Neural progenitor cell (in vitro differentiated cells): ENCODE results near the gene SH3D21. TPM values are rescaled to one million over a fixed set of nuclear protein-coding genes. Genes with fewer than 3 reads are reported as not detected.

ENCODE experiments used
- DNase-seq: peaks from one replicate; pipeline ENCODE4 v3.0.0-alpha.2; 2016; ENCODE audit warnings: low spot score
- H2AFZ ChIP-seq: fragments of 200-600 bp; sonication (generic); replicated peaks from 2 replicates; pipeline ENCODE4 v1.6.1; 2016; ENCODE audit warnings: antibody characterized with exemption
- H3F3A ChIP-seq: fragments of 200-600 bp; sonication (generic); 2 replicates; pipeline ENCODE4 v1.6.1; 2016; ENCODE audit warnings: antibody characterized with exemption, low read depth
- H3K27ac ChIP-seq: fragments of 200-600 bp; sonication (generic); 2 replicates; pipeline ENCODE4 v1.5.1; 2016; ENCODE audit warnings: mild to moderate bottlenecking
- H3K27me3 ChIP-seq: fragments of 200-600 bp; sonication (generic); 2 replicates; pipeline ENCODE4 v1.6.1; 2016; ENCODE audit warnings: mild to moderate bottlenecking, moderate library complexity
- H3K36me3 ChIP-seq: fragments of 200-600 bp; sonication (generic); 2 replicates; pipeline ENCODE4 v1.5.1; 2016
- H3K4me1 ChIP-seq: fragments of 200-600 bp; sonication (generic); 2 replicates; pipeline ENCODE4 v1.6.1; 2016; ENCODE audit warnings: mixed run types
- H3K4me2 ChIP-seq: fragments of 200-600 bp; sonication (generic); 2 replicates; pipeline ENCODE4 v1.6.1; 2016
- H3K4me3 ChIP-seq: fragments of 200-600 bp; sonication (generic); 2 replicates; pipeline ENCODE4 v1.5.1; 2016
- H3K79me2 ChIP-seq: fragments of 200-600 bp; sonication (generic); 2 replicates; pipeline ENCODE4 v1.6.1; 2016; ENCODE audit warnings: low read depth
- H3K9ac ChIP-seq: fragments of 200-600 bp; sonication (generic); 2 replicates; pipeline ENCODE4 v1.6.1; 2016
- H3K9me3 ChIP-seq: fragments of 200-600 bp; sonication (generic); 2 replicates; pipeline ENCODE4 v1.5.1; 2016; ENCODE audit warnings: low read depth
- H4K20me1 ChIP-seq: fragments of 200-600 bp; sonication (generic); 2 replicates; pipeline ENCODE4 v1.6.1; 2016; ENCODE audit warnings: low read depth
- H3K27ac Mint-ChIP-seq: 3 replicates; pipeline ENCODE4 v1.8.0; 2021; ENCODE audit warnings: mixed read lengths
- H3K27me3 Mint-ChIP-seq: 2 replicates; pipeline ENCODE4 v1.8.0; 2022; ENCODE audit warnings: low read depth, mild to moderate bottlenecking, inconsistent platforms, moderate library complexity, mixed read lengths; ENCODE audit not compliant: insufficient read depth
- H3K36me3 Mint-ChIP-seq: 3 replicates; pipeline ENCODE4 v1.8.0; 2021; ENCODE audit warnings: mixed read lengths
- H3K4me1 Mint-ChIP-seq: 3 replicates; pipeline ENCODE4 v1.8.0; 2021; ENCODE audit warnings: mixed read lengths
- H3K4me3 Mint-ChIP-seq: 3 replicates; pipeline ENCODE4 v1.8.0; 2021; ENCODE audit warnings: mild to moderate bottlenecking, moderate library complexity, mixed read lengths
- H3K9me3 Mint-ChIP-seq: 3 replicates; pipeline ENCODE4 v1.8.0; 2020; ENCODE audit warnings: mixed read lengths
- EZH2 ChIP-seq: fragments of 200-600 bp; sonication (generic); IDR thresholded peaks from 2 replicates; pipeline ENCODE4 v1.6.1; 2017; ENCODE audit warnings: antibody characterized with exemption, mild to moderate bottlenecking, moderate library complexity
- EZH2phosphoT487 ChIP-seq: fragments of 200-600 bp; sonication (generic); IDR thresholded peaks from 2 replicates; pipeline ENCODE4 v1.6.1; 2017; ENCODE audit warnings: antibody characterized with exemption
- total RNA-seq: library from RNA; depleted of rRNA; stranded (reverse); fragments of >200 nt; gene quantifications from 2 replicates; pipeline ENCODE4 v1.2.3, GENCODE V29; 2015; ENCODE audit warnings: low replicate concordance
- TF ChIP-seq, protein P1 (sequence below): fragments of 200-600 bp; sonication (generic); IDR thresholded peaks from 2 replicates; pipeline ENCODE4 v1.5.1; 2017; ENCODE audit warnings: antibody characterized with exemption, mild to moderate bottlenecking

Gene SH3D21
- total RNA-seq, 1 donor from 2014 or later, result 6.1 TPM

DNA sequence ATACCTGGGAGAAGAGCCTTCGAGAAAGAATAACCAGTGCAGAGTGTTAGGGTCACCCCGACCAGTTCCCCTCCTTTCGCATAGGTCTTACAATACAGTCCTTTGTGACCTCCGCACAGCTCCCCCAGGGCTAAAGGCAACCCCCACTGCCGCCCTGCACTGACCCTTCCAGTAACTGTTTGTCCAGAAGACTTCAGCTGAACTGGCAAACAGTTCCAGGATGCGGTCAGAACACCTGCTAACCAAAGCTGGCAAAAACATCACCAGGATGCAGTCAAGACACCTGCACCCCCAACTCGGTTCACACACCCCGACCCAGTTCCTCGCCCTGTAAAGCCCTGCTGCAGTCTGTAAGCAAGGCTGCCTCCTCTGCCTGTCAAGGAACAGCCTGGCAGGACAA is 23.6 kb downstream of the SH3D21 start:
- no peak for DNase-seq
- Histone ChIP-seq H3K36me3 (no peaks in the 10 kb centered on the region), H2AFZ (no peak overlapping the region), H3K4me3 (no peak overlapping the region), H3F3A (no peaks in the 10 kb centered on the region), H3K4me1 (no peaks in the 10 kb centered on the region), H3K4me2 (no peak overlapping the region), H4K20me1 (no peaks in the 10 kb centered on the region), H3K27me3 (peaks cover 11% of the 10 kb centered on the region), H3K27ac (no peak overlapping the region), H3K9me3 (no peaks in the 10 kb centered on the region), H3K9ac (no peak overlapping the region), H3K79me2 (no peaks in the 10 kb centered on the region)
- Mint-ChIP-seq H3K36me3 (no peaks in the 10 kb centered on the region), H3K27ac (no peak overlapping the region), H3K4me3 (no peak overlapping the region), H3K9me3 (peaks cover 3% of the 10 kb centered on the region), H3K27me3 (peaks cover 10% of the 10 kb centered on the region), H3K4me1 (peaks cover 11% of the 10 kb centered on the region)
- TF ChIP-seq, protein P1, sequence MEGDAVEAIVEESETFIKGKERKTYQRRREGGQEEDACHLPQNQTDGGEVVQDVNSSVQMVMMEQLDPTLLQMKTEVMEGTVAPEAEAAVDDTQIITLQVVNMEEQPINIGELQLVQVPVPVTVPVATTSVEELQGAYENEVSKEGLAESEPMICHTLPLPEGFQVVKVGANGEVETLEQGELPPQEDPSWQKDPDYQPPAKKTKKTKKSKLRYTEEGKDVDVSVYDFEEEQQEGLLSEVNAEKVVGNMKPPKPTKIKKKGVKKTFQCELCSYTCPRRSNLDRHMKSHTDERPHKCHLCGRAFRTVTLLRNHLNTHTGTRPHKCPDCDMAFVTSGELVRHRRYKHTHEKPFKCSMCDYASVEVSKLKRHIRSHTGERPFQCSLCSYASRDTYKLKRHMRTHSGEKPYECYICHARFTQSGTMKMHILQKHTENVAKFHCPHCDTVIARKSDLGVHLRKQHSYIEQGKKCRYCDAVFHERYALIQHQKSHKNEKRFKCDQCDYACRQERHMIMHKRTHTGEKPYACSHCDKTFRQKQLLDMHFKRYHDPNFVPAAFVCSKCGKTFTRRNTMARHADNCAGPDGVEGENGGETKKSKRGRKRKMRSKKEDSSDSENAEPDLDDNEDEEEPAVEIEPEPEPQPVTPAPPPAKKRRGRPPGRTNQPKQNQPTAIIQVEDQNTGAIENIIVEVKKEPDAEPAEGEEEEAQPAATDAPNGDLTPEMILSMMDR, result no peak
- TF ChIP-seq EZH2, result no peak
- TF ChIP-seq EZH2phosphoT487, result no peak

DNA sequence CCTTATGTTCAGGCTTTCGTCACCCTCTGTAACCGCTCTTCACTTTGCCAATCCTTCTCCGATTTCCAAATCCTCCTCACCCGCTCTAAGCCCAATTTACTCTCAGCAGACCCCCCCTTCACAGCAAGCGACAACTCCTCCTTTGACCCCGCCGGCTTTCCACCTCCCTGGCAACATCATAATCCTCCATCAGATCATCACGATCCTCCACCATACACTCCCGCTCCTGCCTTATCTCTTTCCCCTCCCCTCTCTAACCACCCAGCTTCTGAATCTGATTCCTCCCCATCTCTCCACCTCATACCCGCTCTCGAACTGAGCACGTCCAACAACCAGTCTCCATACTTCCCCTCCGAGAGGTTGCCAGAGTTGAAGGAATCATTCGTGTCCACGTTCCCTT is 24.8 kb downstream of the SH3D21 start:
- H3F3A ChIP-seq, result no peaks in the 10 kb centered on the region
- no peaks in the 10 kb centered on the region for H3K36me3 ChIP-seq
- H4K20me1 ChIP-seq, result no peaks in the 10 kb centered on the region
- no peak for DNase-seq
- H3K9ac ChIP-seq, result no peak overlapping the region
- no peak overlapping the region for H3K4me2 ChIP-seq
- no peaks in the 10 kb centered on the region for H3K4me1 ChIP-seq
- Mint-ChIP-seq H3K36me3 (no peaks in the 10 kb centered on the region), H3K9me3 (peaks cover 3% of the 10 kb centered on the region), H3K4me1 (peaks cover 7% of the 10 kb centered on the region), H3K4me3 (no peak overlapping the region), H3K27me3 (peaks cover 8% of the 10 kb centered on the region), H3K27ac (no peak overlapping the region)
- H3K27me3 ChIP-seq, result peaks cover 5% of the 10 kb centered on the region
- H3K4me3 ChIP-seq, result no peak overlapping the region
- no peak overlapping the region for H3K27ac ChIP-seq
- H3K9me3 ChIP-seq, result no peaks in the 10 kb centered on the region
- H2AFZ ChIP-seq, result no peak overlapping the region
- no peaks in the 10 kb centered on the region for H3K79me2 ChIP-seq
- TF ChIP-seq EZH2phosphoT487, result no peak
- no peak for TF ChIP-seq EZH2
- TF ChIP-seq, protein P1, result no peak

DNA sequence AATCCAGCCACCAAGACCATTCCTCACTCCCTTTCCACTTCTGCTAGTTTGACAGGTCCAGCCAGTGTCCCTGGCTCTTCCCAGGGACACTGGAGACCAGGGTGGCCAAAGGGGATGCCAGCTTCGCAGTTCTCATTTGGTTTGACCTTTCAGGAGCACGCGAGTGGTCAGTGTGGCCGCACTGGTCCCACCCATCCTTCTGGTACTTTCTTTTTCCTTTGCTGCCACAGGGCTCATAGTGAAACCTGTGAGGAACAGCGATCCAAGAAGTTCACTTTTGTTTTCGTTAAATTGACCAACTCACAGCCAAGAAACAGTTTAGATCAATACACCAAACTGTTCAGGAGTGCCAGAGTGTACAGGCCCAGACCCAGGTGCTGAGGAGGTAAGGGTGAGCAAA is 31.7 kb downstream of the SH3D21 start:
- Histone ChIP-seq H3K36me3 (no peaks in the 10 kb centered on the region), H3K79me2 (no peaks in the 10 kb centered on the region), H3K4me1 (no peaks in the 10 kb centered on the region), H3F3A (no peaks in the 10 kb centered on the region), H3K9ac (no peak overlapping the region), H3K9me3 (no peaks in the 10 kb centered on the region), H3K27ac (no peak overlapping the region), H2AFZ (no peak overlapping the region), H3K27me3 (no peaks in the 10 kb centered on the region), H3K4me2 (no peak overlapping the region), H4K20me1 (no peaks in the 10 kb centered on the region), H3K4me3 (no peak overlapping the region)
- Mint-ChIP-seq H3K9me3 (no peaks in the 10 kb centered on the region), H3K36me3 (peaks cover 1% of the 10 kb centered on the region), H3K4me1 (no peaks in the 10 kb centered on the region), H3K4me3 (no peak overlapping the region), H3K27me3 (peaks cover 10% of the 10 kb centered on the region), H3K27ac (no peak overlapping the region)
- DNase-seq, result no peak
- TF ChIP-seq EZH2phosphoT487, result no peak

DNA sequence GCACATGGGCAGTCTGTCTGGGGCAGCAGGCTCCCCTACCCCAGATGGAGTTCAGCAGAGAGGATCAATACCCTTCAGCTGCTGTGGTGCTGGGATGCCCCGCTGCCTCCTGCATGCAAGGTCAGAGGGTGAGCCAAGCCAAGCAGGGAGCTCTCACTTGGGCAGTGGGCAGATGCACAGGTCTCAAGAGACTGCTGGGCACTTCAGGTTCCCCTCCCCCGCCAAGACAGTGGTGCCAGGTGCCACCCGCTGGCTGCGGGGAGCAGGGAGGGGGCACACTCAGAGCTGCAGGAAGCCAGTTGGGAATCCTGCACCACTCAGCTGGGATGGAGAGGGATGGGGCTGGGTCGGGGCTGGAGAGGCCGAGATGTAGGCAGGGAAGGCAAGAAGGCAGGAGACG is 33.0 kb downstream of the SH3D21 start:
- Histone ChIP-seq H3K36me3 (no peaks in the 10 kb centered on the region), H4K20me1 (no peaks in the 10 kb centered on the region), H3K9me3 (no peaks in the 10 kb centered on the region), H3K4me2 (no peak overlapping the region), H2AFZ (no peak overlapping the region), H3K4me1 (no peaks in the 10 kb centered on the region), H3K79me2 (no peaks in the 10 kb centered on the region), H3F3A (no peaks in the 10 kb centered on the region), H3K9ac (peak overlapping the region; percentile 27), H3K27me3 (no peaks in the 10 kb centered on the region), H3K4me3 (no peak overlapping the region), H3K27ac (no peak overlapping the region)
- H3K36me3 Mint-ChIP-seq, result peaks cover 1% of the 10 kb centered on the region
- no peaks in the 10 kb centered on the region for H3K4me1 Mint-ChIP-seq
- no peaks in the 10 kb centered on the region for H3K9me3 Mint-ChIP-seq
- H3K4me3 Mint-ChIP-seq, result no peak overlapping the region
- no peak overlapping the region for H3K27ac Mint-ChIP-seq
- H3K27me3 Mint-ChIP-seq, result peaks cover 10% of the 10 kb centered on the region
- DNase-seq, result no peak
- no peak for TF ChIP-seq EZH2phosphoT487
